CD4-positive, CD25-positive, alpha-beta regulatory T cell (primary cell): ENCODE data around the gene ACSL5. TPM values are rescaled to one million over a fixed set of nuclear protein-coding genes. Genes with fewer than 3 reads are reported as not detected.

ENCODE experiments used
- ATAC-seq, 2 donors: fragments of 150-1000 bp; cut with Tn5 transposase; one replicate each; pipeline ENCODE4 v1.10.0; 2021; ENCODE audit warnings: low read depth in 2 of 2, moderate number of reproducible peaks in 2 of 2, moderate library complexity in 1 of 2
- DNase-seq, 3 donors: peaks; one replicate each; pipeline versions ENCODE4 v3.0.0 to v3.0.0-alpha.2; 2012 to 2022; ENCODE audit warnings: mixed read lengths in 1 of 3
- H3K27ac ChIP-seq: one replicate; pipeline ENCODE4 v1.7.0; 2013; ENCODE audit warnings: mild to moderate bottlenecking, low read length; ENCODE audit not compliant: insufficient read depth, poor library complexity, severe bottlenecking
- H3K27me3 ChIP-seq: one replicate; pipeline ENCODE4 v1.7.0; 2013; ENCODE audit warnings: low read length; ENCODE audit not compliant: control insufficient read depth, insufficient read depth
- H3K36me3 ChIP-seq: one replicate; pipeline ENCODE4 v1.7.0; 2013; ENCODE audit warnings: mild to moderate bottlenecking, low read length, moderate library complexity; ENCODE audit not compliant: control insufficient read depth, insufficient read depth
- H3K4me1 ChIP-seq: 2 replicates; pipeline ENCODE4 v1.7.0; 2013; ENCODE audit warnings: mild to moderate bottlenecking, low read length; ENCODE audit not compliant: insufficient read depth, control insufficient read depth, poor library complexity, severe bottlenecking
- H3K4me3 ChIP-seq: one replicate; pipeline ENCODE4 v1.7.0; 2013; ENCODE audit warnings: low read depth, mild to moderate bottlenecking, low read length, moderate library complexity
- H3K9me3 ChIP-seq, 2 experiments: 1 replicate in 1 of 2; 2 replicates in 1 of 2; pipeline ENCODE4 v1.7.0; 2013; ENCODE audit warnings: low read length in 2 of 2, mild to moderate bottlenecking in 1 of 2, moderate library complexity in 1 of 2; ENCODE audit not compliant: control insufficient read depth in 2 of 2
- H3K27ac Mint-ChIP-seq, 3 donors: one replicate each; pipeline ENCODE4 v1.8.0; 2020 to 2022; ENCODE audit warnings: mild to moderate bottlenecking in 3 of 3, mixed read lengths in 3 of 3, moderate library complexity in 2 of 3
- H3K27me3 Mint-ChIP-seq: one replicate; pipeline ENCODE4 v1.8.0; 2022; ENCODE audit warnings: mild to moderate bottlenecking, mixed read lengths
- H3K36me3 Mint-ChIP-seq: one replicate; pipeline ENCODE4 v1.8.0; 2020; ENCODE audit warnings: mixed read lengths
- H3K4me1 Mint-ChIP-seq, 4 donors: one replicate each; pipeline ENCODE4 v1.8.0; 2020 to 2022; ENCODE audit warnings: mixed read lengths in 4 of 4, mild to moderate bottlenecking in 1 of 4
- H3K4me3 Mint-ChIP-seq, 4 donors: one replicate each; pipeline ENCODE4 v1.8.0; 2020 to 2022; ENCODE audit warnings: mild to moderate bottlenecking in 4 of 4, mixed read lengths in 4 of 4, moderate library complexity in 3 of 4
- H3K9me3 Mint-ChIP-seq, 7 donors: one replicate each; pipeline ENCODE4 v1.8.0; 2020 to 2022; ENCODE audit warnings: mixed read lengths in 7 of 7, mild to moderate bottlenecking in 3 of 7, moderate library complexity in 2 of 7
- polyA plus RNA-seq, 4 donors: library from polyadenylated mRNA; unstranded; fragments of 300-500 nt; fragmentation: Illumina TruSeq; gene quantifications; one replicate each; pipeline ENCODE4 v1.2.3, GENCODE V29; 2021
- total RNA-seq: library from RNA; stranded (reverse); gene quantifications from one replicate; pipeline ENCODE4 v1.2.3, GENCODE V29; 2022

ACSL5 gene
- total and polyA plus RNA-seq, 5 donors from 2014 or later: 63.7 to 94.4 (median 77.4) TPM

- H3K4me3 Mint-ChIP-seq: no peak overlapping the region
- Histone ChIP-seq H3K9me3 (no peaks in the 10 kb centered on the region), H3K27me3 (no peaks in the 10 kb centered on the region), H3K4me3 (no peak overlapping the region), H3K27ac (peak overlapping the region; percentile 56), H3K4me1 (peaks cover 19% of the 10 kb centered on the region), H3K36me3 (peaks cover 9% of the 10 kb centered on the region)
- no peaks in the 10 kb centered on the region for H3K36me3 Mint-ChIP-seq
- H3K9me3 Mint-ChIP-seq: no peaks in the 10 kb centered on the region
- peaks cover 45 to 64% (median 54%) of the 10 kb centered on the region in 4 donors for H3K4me1 Mint-ChIP-seq
- ATAC-seq (no peak), DNase-seq (peak in 1 of 3 donors; percentile 18)
- no peaks in the 10 kb centered on the region for H3K27me3 Mint-ChIP-seq
- H3K27ac Mint-ChIP-seq: peak overlapping the region in 2 of 3 donors; percentile 18 to 90
Measured at GRCh38 chr10:112390125-112390703, 16.3 kb downstream of the ACSL5 start.

GRCh38 chr10:112393341-112393740 lies 19.4 kb downstream of the ACSL5 start:
- Mint-ChIP-seq H3K4me3 (no peak overlapping the region), H3K27me3 (no peaks in the 10 kb centered on the region), H3K27ac (peak overlapping the region; percentile 59 to 67 (median 60)), H3K9me3 (no peaks in the 10 kb centered on the region), H3K36me3 (no peaks in the 10 kb centered on the region), H3K4me1 (peaks cover 25 to 37% (median 31%) of the 10 kb centered on the region in 4 donors)
- no peak for ATAC-seq
- no peaks in the 10 kb centered on the region for H3K27me3 ChIP-seq
- H3K9me3 ChIP-seq: no peaks in the 10 kb centered on the region
- H3K4me3 ChIP-seq: no peak overlapping the region
- peaks cover 34% of the 10 kb centered on the region for H3K36me3 ChIP-seq
- peaks cover 13% of the 10 kb centered on the region for H3K4me1 ChIP-seq
- DNase-seq: no peak
- no peak overlapping the region for H3K27ac ChIP-seq

GRCh38 chr10:112393827-112394226 lies 19.9 kb downstream of the ACSL5 start:
- Mint-ChIP-seq H3K4me1 (peaks cover 22 to 32% (median 26%) of the 10 kb centered on the region in 4 donors), H3K4me3 (no peak overlapping the region), H3K9me3 (no peaks in the 10 kb centered on the region), H3K27me3 (no peaks in the 10 kb centered on the region), H3K36me3 (peaks cover 3% of the 10 kb centered on the region), H3K27ac (peak overlapping the region in 2 of 3 donors; percentile 8 to 54)
- no peak overlapping the region for H3K4me3 ChIP-seq
- peaks cover 12% of the 10 kb centered on the region for H3K4me1 ChIP-seq
- ATAC-seq (no peak), DNase-seq (no peak)
- no peaks in the 10 kb centered on the region for H3K27me3 ChIP-seq
- H3K36me3 ChIP-seq: peaks cover 38% of the 10 kb centered on the region
- no peak overlapping the region for H3K27ac ChIP-seq
- no peaks in the 10 kb centered on the region for H3K9me3 ChIP-seq

- no peak overlapping the region for H3K4me3 ChIP-seq
- Mint-ChIP-seq H3K4me3 (no peak overlapping the region), H3K36me3 (peaks cover 9% of the 10 kb centered on the region), H3K9me3 (no peaks in the 10 kb centered on the region), H3K27me3 (no peaks in the 10 kb centered on the region), H3K4me1 (peaks cover 15 to 25% (median 21%) of the 10 kb centered on the region in 4 donors), H3K27ac (peak overlapping the region in 2 of 3 donors; percentile 8 to 54)
- DNase-seq (peak in 1 of 3 donors; percentile 21), ATAC-seq (no peak)
- H3K9me3 ChIP-seq: no peaks in the 10 kb centered on the region
- H3K27ac ChIP-seq: no peak overlapping the region
- peaks cover 6% of the 10 kb centered on the region for H3K4me1 ChIP-seq
- peaks cover 44% of the 10 kb centered on the region for H3K36me3 ChIP-seq
- H3K27me3 ChIP-seq: no peaks in the 10 kb centered on the region
Measured at GRCh38 chr10:112394475-112394875, 20.6 kb downstream of the ACSL5 start.

- H3K4me1 Mint-ChIP-seq: peaks cover 12 to 17% (median 15%) of the 10 kb centered on the region in 4 donors
- H3K27me3 Mint-ChIP-seq: no peaks in the 10 kb centered on the region
- peaks cover 14% of the 10 kb centered on the region for H3K36me3 Mint-ChIP-seq
- no peaks in the 10 kb centered on the region for H3K9me3 ChIP-seq
- peaks cover 55% of the 10 kb centered on the region for H3K36me3 ChIP-seq
- no peaks in the 10 kb centered on the region for H3K9me3 Mint-ChIP-seq
- H3K27me3 ChIP-seq: no peaks in the 10 kb centered on the region
- ATAC-seq (no peak), DNase-seq (no peak)
- H3K4me3 ChIP-seq: no peak overlapping the region
- no peak overlapping the region for H3K4me3 Mint-ChIP-seq
- H3K27ac Mint-ChIP-seq: no peak overlapping the region
- H3K27ac ChIP-seq: no peak overlapping the region
- H3K4me1 ChIP-seq: no peaks in the 10 kb centered on the region
Measured at GRCh38 chr10:112395809-112396530, 22.1 kb downstream of the ACSL5 start.

GRCh38 chr10:112397592-112397991 lies 23.7 kb downstream of the ACSL5 start:
- DNase-seq: no peak

GRCh38 chr10:112402917-112403316 lies 29.0 kb downstream of the ACSL5 start:
- H3K4me3 Mint-ChIP-seq: no peak overlapping the region
- H3K27ac Mint-ChIP-seq: peak overlapping the region in 2 of 3 donors; percentile 3 to 72
- peaks cover 0 to 12% (median 3%) of the 10 kb centered on the region in 4 donors for H3K4me1 Mint-ChIP-seq

More at GRCh38 chr10:112397592-112397991, 23.7 kb downstream of the ACSL5 start:
- Histone ChIP-seq H3K27ac (no peak overlapping the region), H3K27me3 (no peaks in the 10 kb centered on the region), H3K4me1 (no peaks in the 10 kb centered on the region), H3K4me3 (no peak overlapping the region), H3K36me3 (peaks cover 67% of the 10 kb centered on the region), H3K9me3 (no peaks in the 10 kb centered on the region)
- H3K27ac Mint-ChIP-seq: no peak overlapping the region
- no peak for ATAC-seq
- peaks cover 22% of the 10 kb centered on the region for H3K36me3 Mint-ChIP-seq
- H3K4me3 Mint-ChIP-seq: no peak overlapping the region
- H3K27me3 Mint-ChIP-seq: no peaks in the 10 kb centered on the region
- H3K4me1 Mint-ChIP-seq: peaks cover 6 to 12% (median 10%) of the 10 kb centered on the region in 4 donors
- H3K9me3 Mint-ChIP-seq: no peaks in the 10 kb centered on the region

More at GRCh38 chr10:112402917-112403316, 29.0 kb downstream of the ACSL5 start:
- Histone ChIP-seq H3K36me3 (peaks cover 81% of the 10 kb centered on the region), H3K27ac (no peak overlapping the region), H3K9me3 (no peaks in the 10 kb centered on the region), H3K4me1 (no peaks in the 10 kb centered on the region), H3K27me3 (no peaks in the 10 kb centered on the region), H3K4me3 (no peak overlapping the region)
- Mint-ChIP-seq H3K9me3 (no peaks in the 10 kb centered on the region), H3K36me3 (peaks cover 66% of the 10 kb centered on the region), H3K27me3 (no peaks in the 10 kb centered on the region)
- ATAC-seq: no peak
- DNase-seq: no peak
